Measurements from ENCODE around the gene EZH1.
"Not testable (repeated sequence)": the region's sequence is repeated elsewhere in the genome, so short reads cannot be mapped to it uniquely, and the experiment has no call there.

The EZH1 gene

DNA sequence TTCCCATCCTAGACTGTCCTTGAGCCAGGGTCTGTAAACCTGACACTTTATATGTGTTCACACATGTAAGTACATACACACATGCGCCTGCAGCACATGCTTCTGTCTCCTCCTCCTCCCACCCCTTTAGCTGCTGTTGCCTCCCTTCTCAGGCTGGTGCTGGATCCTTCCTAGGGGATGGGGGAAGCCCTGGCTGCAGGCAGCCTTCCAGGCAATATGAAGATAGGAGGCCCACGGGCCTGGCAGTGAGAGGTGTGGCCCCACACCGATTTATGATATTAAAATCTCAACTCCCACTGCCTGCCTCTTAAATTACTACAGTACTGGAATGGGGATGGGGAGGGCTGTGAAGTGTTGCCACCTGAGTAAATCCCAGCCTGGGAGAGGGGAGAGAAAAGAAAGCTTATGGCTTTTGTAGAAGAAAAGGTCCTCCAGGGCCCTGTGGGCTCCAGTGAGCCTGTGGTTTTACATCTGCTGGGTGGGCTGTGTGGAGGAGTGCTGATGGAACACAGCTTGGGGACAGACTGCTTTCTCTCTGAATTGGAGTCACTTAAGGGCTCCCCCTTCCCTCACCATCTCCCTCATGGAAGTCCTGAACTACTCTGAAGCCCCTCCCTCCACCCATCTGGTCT is 34.6 kb upstream of the EZH1 start:
- H3K4me3 ChIP-seq (ENCODE audit: low read depth, low read length) = no peak overlapping the region
- TF ChIP-seq, protein P1, sequence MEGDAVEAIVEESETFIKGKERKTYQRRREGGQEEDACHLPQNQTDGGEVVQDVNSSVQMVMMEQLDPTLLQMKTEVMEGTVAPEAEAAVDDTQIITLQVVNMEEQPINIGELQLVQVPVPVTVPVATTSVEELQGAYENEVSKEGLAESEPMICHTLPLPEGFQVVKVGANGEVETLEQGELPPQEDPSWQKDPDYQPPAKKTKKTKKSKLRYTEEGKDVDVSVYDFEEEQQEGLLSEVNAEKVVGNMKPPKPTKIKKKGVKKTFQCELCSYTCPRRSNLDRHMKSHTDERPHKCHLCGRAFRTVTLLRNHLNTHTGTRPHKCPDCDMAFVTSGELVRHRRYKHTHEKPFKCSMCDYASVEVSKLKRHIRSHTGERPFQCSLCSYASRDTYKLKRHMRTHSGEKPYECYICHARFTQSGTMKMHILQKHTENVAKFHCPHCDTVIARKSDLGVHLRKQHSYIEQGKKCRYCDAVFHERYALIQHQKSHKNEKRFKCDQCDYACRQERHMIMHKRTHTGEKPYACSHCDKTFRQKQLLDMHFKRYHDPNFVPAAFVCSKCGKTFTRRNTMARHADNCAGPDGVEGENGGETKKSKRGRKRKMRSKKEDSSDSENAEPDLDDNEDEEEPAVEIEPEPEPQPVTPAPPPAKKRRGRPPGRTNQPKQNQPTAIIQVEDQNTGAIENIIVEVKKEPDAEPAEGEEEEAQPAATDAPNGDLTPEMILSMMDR (IDR thresholded peaks at IDR 0.05; ENCODE audit: low read depth, low read length) = no peak

DNA sequence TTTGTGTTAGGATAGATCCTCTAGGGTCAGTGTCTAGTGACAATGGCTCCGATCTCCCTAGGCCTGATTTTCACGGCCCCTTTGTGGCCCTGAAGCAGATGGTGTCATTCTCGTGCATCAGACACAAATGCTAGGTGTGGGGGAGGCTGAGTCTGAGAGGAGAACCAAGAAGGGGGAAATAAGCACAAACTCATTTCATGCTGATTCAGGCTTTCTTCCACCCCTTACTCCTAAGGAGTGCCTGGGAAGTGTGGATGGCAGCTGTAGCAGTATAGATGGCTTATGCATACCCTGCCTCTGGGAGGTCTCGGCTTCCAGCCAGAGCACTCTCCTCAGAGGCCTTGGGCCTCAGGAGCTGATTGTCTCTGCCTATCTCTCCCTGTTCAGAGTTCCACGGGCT is 33.7 kb upstream of the EZH1 start:
- TF ChIP-seq, protein P1 (IDR thresholded peaks at IDR 0.05; ENCODE audit: low read depth, low read length) = no peak
- no peak overlapping the region for H3K4me3 ChIP-seq (ENCODE audit: low read depth, low read length)

DNA sequence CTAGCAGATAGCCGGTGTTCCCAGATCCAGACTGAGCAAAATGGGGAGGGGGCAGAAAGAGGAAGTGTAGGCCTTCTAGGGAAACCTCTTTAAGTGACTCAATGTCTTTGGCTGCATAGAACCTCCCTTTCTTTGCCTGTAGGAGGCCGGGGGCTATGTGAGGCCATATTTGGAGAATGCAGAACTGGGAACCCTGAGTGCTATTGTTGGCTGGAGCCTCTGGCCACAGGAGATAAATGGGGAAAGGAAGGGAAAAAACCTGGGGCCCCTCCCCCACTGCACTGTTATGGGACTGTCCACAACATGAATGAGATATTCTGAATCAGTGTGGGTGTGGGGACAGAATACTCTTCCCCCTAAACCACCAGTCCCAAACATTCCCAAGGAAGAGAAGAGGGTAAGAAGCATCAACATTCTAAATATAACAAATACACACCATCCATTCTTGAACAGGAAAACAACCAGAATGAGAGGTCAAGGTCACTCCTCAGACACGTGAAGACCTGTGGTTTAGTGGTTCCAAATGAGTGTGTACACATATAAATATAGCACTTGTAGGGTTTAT is 30.8 kb upstream of the EZH1 start:
- no peak overlapping the region for H3K4me3 ChIP-seq (ENCODE audit: low read depth, low read length)
- TF ChIP-seq, protein P1 (IDR thresholded peaks at IDR 0.05; ENCODE audit: low read depth, low read length) = no peak

DNA sequence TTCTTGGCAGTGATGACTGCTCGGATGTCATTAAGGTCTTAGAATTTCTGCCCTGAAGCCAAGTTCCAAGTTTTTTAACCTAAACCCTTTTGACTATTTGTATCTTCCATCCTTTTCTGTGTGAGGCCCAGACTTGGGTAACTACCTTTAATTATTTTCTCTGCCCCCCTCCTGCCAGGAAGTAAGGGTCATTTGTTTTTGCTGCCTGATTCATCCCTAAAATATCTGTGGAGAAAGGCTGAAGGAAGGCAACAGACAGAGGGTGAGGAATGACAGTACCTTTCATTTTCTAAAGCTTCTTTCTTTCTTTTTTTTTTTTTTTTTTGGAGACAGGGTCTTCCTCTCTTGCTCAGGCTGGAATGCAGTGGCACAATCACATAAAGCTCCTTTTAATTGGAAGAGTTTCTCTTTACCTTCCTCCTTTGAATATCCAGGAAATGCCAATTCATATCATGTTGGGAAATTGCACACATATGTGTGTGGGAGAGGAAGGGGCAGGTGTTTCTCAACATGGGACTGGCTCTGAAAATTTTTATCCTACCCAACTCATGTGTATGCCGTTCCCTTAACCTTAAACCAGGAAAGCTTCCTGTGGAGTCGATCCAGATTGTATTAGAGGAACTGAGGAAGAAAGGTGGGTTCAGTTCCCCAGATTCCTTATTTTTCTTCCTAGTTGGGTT is 29.4 kb upstream of the EZH1 start:
- H3K4me3 ChIP-seq (ENCODE audit: low read depth, low read length) = peak overlapping the region; percentile 79
- TF ChIP-seq, protein P1 (IDR thresholded peaks at IDR 0.05; ENCODE audit: low read depth, low read length) = no peak

DNA sequence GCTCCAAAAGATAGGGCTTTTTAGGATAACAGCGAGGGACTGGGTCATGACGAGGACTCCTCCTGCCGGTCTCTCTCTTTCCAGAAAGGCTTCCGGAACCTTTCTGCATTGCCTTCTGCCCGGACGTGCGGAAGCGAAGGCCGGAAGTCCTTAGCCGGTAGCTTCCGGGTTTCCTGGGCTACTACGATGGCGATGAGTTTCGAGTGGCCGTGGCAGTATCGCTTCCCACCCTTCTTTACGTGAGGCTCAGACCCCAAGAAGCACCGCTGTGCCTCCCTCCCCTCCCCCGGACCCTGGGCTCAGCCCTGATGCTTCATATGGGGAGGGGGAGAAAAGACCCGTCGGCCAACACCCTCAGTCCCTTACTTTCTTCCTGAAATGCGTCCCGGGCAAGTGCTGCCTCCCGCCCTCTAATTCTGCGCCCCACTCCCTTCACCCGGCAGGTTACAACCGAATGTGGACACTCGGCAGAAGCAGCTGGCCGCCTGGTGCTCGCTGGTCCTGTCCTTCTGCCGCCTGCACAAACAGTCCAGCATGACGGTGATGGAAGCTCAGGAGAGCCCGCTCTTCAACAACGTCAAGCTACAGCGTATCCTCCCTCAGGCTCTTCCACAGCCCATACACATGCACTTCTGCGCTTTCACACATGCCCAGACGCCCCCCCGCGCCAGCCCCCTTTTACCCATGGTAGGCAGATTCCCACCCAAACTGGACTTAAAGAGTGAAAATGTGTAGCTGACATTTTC is 28.6 kb upstream of the EZH1 start, which contains the start of gene VPS25:
Gene VPS25, plus strand, starts transcription at position 160 of the 746 bp plus-strand sequence. Its CDS starts 27 bp downstream, at position 187.
- peak within 1 kb of the TSS; percentile 79 for H3K4me3 ChIP-seq (ENCODE audit: low read depth, low read length)
- TF ChIP-seq, protein P1 (IDR thresholded peaks at IDR 0.05; ENCODE audit: low read depth, low read length) = no peak

DNA sequence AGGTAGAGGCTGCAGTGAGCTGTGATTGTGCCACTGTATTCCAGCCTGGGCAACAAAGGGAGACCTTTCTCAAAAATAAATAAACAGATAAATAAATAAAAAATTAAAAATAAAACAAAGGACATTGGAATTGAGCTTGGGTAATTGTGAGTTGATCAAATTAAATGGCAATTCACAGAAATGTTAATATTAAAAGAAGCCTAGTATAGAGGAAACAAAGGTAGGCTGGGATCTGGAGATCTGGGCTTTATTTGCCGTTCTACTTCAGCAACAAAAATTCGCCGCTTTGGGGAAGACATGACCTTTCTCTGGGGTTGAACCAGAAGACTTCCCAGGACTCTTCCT is 28.1 kb upstream of the EZH1 start:
- TF ChIP-seq, protein P1 (IDR thresholded peaks at IDR 0.05; ENCODE audit: low read depth, low read length) = no peak
- peak overlapping the region; percentile 79 for H3K4me3 ChIP-seq (ENCODE audit: low read depth, low read length)

DNA sequence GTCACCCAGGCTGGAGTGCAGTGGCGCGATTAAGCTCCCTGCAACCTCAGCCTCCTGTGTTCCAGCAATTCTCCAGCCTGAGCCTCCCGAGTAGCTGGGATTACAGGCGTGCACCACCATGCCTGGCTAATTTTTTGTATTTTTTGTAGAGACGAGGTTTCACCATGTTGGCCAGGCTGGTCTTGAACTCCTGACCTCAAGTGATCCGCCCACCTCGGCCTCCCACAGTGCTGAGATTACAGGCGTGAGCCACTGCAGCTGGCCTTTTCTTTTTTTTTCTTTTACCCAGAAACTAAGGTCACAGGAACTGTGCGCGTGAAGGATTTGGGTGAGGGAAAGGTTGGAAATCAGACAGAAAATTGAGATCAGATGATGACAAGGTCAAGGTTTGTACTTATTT is 25.1 kb upstream of the EZH1 start:
- not testable (repeated sequence) for H3K4me3 ChIP-seq (ENCODE audit: low read depth, low read length)

DNA sequence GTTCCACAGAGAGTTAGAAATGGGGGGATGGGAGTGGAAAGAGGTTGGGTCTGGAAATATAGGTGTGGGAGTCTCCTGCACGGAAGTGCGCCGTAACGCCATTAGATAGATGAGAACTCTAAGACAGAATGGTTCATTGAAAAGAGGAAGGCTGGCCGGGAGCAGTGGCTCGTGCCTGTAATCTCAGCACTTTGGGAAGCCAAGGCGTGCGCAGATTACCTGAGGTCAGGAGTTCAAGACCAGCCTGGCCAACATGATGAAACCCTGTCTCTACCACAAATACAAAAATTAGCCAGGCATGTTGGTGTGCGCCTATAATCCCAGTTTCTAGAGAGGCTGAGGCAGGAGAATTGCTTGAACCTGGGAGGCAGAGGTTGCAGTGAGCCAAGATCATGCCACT is 23.2 kb upstream of the EZH1 start:
- not testable (repeated sequence) for H3K4me3 ChIP-seq (ENCODE audit: low read depth, low read length)

Measured in WI38 (cell line).